CD4-positive, alpha-beta T cell treated with Interferon alpha-2 for 1 hour (primary cell): ENCODE measurements around the gene SLC66A2.
"Not testable (repeated sequence)": the region's sequence is repeated elsewhere in the genome, so short reads cannot be mapped to it uniquely, and the experiment has no call there.

ENCODE experiments used
- DNase-seq, 2 donors: peaks; one replicate each; pipeline ENCODE4 v3.0.0-alpha.2; 2020 to 2022

SLC66A2 gene

GRCh38 chr18:79900610-79901570, 50.6 kb downstream of the SLC66A2 start:
- DNase-seq: no peak

- no peak for DNase-seq
These were observed 51.6 kb downstream of the SLC66A2 start for GRCh38 chr18:79899609-79900445.

- DNase-seq: no peak
These were observed 52.4 kb downstream of the SLC66A2 start for GRCh38 chr18:79898952-79899608.

GRCh38 chr18:79897940-79898625, 53.4 kb downstream of the SLC66A2 start:
- no peak for DNase-seq

- no peak for DNase-seq
These were observed 54.7 kb downstream of the SLC66A2 start for GRCh38 chr18:79896738-79897137.

- DNase-seq: no peak
These were observed 60.8 kb downstream of the SLC66A2 start for GRCh38 chr18:79890674-79891073.

GRCh38 chr18:79889569-79889968, 61.9 kb downstream of the SLC66A2 start:
- DNase-seq: no peak

- DNase-seq: no peak
These were observed 63.4 kb downstream of the SLC66A2 start for GRCh38 chr18:79888016-79888415.

- no peak for DNase-seq
These were observed 64.1 kb downstream of the SLC66A2 start for GRCh38 chr18:79887181-79888000.

GRCh38 chr18:79884963-79885728, 66.3 kb downstream of the SLC66A2 start:
- no peak for DNase-seq

- no peak for DNase-seq
These were observed 67.0 kb downstream of the SLC66A2 start for GRCh38 chr18:79884294-79884962.

GRCh38 chr18:79883461-79884293, 67.8 kb downstream of the SLC66A2 start:
- DNase-seq: no peak

GRCh38 chr18:79882522-79883241, 68.8 kb downstream of the SLC66A2 start:
- no peak for DNase-seq

GRCh38 chr18:79881695-79882094, 69.8 kb downstream of the SLC66A2 start:
- no peak for DNase-seq

- no peak for DNase-seq
These were observed 71.9 kb downstream of the SLC66A2 start for GRCh38 chr18:79879566-79879965.

- DNase-seq: no peak
These were observed 72.6 kb downstream of the SLC66A2 start for GRCh38 chr18:79878741-79879378.

GRCh38 chr18:79878246-79878645, 73.2 kb downstream of the SLC66A2 start:
- not testable (repeated sequence) for DNase-seq
